ENCODE data around the gene MEIOSIN.
A peak's percentile ranks its signal among the peaks of the same experiment; 100 is the strongest.

Gene MEIOSIN

GRCh38 chr19:45763691-45764294, 30.6 kb downstream of the MEIOSIN start:
- Mint-ChIP-seq H3K27ac (ENCODE audit: low read depth) (no peak overlapping the region), H3K9me3 (no peaks in the 10 kb centered on the region), H3K4me3 (no peak overlapping the region), H3K27me3 (peaks cover 8% of the 10 kb centered on the region), H3K36me3 (ENCODE audit: insufficient read depth) (peaks cover 5% of the 10 kb centered on the region), H3K4me1 (peaks cover 1% of the 10 kb centered on the region)
- DNase-seq (ENCODE audit: low spot score in 2 of 2): no peak
- ATAC-seq (replicated peaks; ENCODE audit: extremely low read depth, poor library complexity, severe bottlenecking): no peak

GRCh38 chr19:45764475-45764874, 31.2 kb downstream of the MEIOSIN start:
- no peak for ATAC-seq (replicated peaks; ENCODE audit: extremely low read depth, poor library complexity, severe bottlenecking)
- Mint-ChIP-seq H3K36me3 (ENCODE audit: insufficient read depth) (peaks cover 12% of the 10 kb centered on the region), H3K4me1 (peaks cover 6% of the 10 kb centered on the region), H3K27me3 (peaks cover 8% of the 10 kb centered on the region), H3K27ac (ENCODE audit: low read depth) (no peak overlapping the region), H3K4me3 (no peak overlapping the region), H3K9me3 (no peaks in the 10 kb centered on the region)
- no peak for DNase-seq (ENCODE audit: low spot score in 2 of 2)

DNA sequence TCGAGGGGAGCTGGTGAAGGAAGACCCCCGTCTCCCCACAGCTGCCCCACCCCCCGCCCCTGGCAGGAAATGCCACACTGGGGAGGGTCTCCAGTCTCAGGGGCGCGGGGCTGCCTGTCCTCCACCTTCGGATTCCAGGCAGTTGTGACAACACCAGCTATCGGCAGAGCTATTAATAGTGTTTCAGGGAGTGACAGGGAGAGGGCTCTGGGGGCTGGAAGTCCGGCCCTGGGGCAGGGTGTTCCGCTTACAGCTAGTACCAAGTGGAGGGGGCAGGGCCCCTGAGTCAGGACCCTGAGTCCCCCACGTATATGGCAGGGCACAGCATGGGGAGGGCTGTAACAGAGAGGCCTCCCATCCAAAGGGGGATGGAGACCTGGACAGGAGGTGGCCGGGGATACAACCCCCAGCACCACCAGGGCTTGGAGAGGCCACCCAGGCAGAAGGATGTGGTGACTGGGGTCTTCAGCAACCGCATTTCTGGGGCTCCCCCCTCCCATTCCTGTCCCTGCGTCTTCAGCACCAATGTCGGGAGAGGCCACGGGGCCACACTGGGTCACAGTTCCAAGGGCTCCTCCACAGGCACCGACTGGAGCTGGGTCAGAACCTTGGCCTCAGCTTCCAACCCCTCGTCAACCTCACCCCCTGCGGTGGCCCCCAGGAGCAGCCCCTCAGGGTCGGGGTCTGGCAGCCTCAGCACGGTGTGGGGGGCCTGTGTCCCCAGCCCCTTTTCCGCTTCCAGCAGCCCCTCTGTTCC, 31.9 kb downstream of the MEIOSIN start:
- H3K4me3 Mint-ChIP-seq: no peak overlapping the region
- ATAC-seq (replicated peaks; ENCODE audit: extremely low read depth, poor library complexity, severe bottlenecking) (no peak), DNase-seq (ENCODE audit: low spot score in 2 of 2) (no peak)
- peaks cover 17% of the 10 kb centered on the region for H3K36me3 Mint-ChIP-seq (ENCODE audit: insufficient read depth)
- H3K27ac Mint-ChIP-seq (ENCODE audit: low read depth): no peak overlapping the region
- no peaks in the 10 kb centered on the region for H3K9me3 Mint-ChIP-seq
- H3K27me3 Mint-ChIP-seq: peaks cover 8% of the 10 kb centered on the region
- peaks cover 12% of the 10 kb centered on the region for H3K4me1 Mint-ChIP-seq

GRCh38 chr19:45765702-45766295, 32.6 kb downstream of the MEIOSIN start:
- peaks cover 8% of the 10 kb centered on the region for H3K27me3 Mint-ChIP-seq
- H3K4me1 Mint-ChIP-seq: peaks cover 19% of the 10 kb centered on the region

GRCh38 chr19:45766296-45766868, 33.1 kb downstream of the MEIOSIN start:
- DNase-seq (ENCODE audit: low spot score in 2 of 2): no peak
- Mint-ChIP-seq H3K27me3 (peaks cover 8% of the 10 kb centered on the region), H3K4me3 (no peak overlapping the region), H3K4me1 (peaks cover 23% of the 10 kb centered on the region), H3K36me3 (ENCODE audit: insufficient read depth) (peaks cover 22% of the 10 kb centered on the region), H3K9me3 (no peaks in the 10 kb centered on the region), H3K27ac (ENCODE audit: low read depth) (no peak overlapping the region)
- no peak for ATAC-seq (replicated peaks; ENCODE audit: extremely low read depth, poor library complexity, severe bottlenecking)

More at GRCh38 chr19:45765702-45766295, 32.6 kb downstream of the MEIOSIN start:
- no peak for ATAC-seq (replicated peaks; ENCODE audit: extremely low read depth, poor library complexity, severe bottlenecking)
- H3K27ac Mint-ChIP-seq (ENCODE audit: low read depth): no peak overlapping the region
- H3K9me3 Mint-ChIP-seq: no peaks in the 10 kb centered on the region
- H3K4me3 Mint-ChIP-seq: peak overlapping the region; percentile 4
- peaks cover 21% of the 10 kb centered on the region for H3K36me3 Mint-ChIP-seq (ENCODE audit: insufficient read depth)
- DNase-seq (ENCODE audit: low spot score in 2 of 2): no peak

DNA sequence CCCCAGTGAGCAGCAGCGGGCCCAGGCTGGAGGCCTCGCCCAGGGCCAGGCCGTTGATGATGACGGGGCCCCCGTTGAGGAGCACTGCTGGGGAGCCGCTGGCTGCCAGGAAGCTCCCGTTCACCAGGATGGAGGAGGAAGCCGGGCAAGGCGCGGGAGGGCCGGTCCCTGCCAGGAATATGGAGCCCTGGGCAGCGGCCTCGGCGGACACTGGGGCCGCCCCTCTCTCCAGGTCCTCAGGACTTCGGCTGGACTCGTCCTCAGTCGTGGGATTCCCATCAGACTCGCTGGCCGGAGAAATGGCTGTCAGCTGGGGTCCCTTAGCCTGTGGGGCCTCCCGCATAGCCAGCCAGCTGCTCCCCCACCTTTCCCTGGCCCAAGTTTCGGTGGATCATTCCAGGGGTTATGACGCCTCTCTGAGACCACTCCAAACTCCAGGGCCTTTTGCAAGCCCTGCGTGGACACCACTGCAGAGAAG, 33.7 kb downstream of the MEIOSIN start:
- H3K9me3 Mint-ChIP-seq: no peaks in the 10 kb centered on the region
- H3K4me1 Mint-ChIP-seq: peaks cover 23% of the 10 kb centered on the region
- DNase-seq (ENCODE audit: low spot score in 2 of 2) (no peak), ATAC-seq (replicated peaks; ENCODE audit: extremely low read depth, poor library complexity, severe bottlenecking) (no peak)
- H3K27me3 Mint-ChIP-seq: peaks cover 8% of the 10 kb centered on the region
- H3K4me3 Mint-ChIP-seq: peak overlapping the region; percentile 86
- H3K27ac Mint-ChIP-seq (ENCODE audit: low read depth): no peak overlapping the region
- H3K36me3 Mint-ChIP-seq (ENCODE audit: insufficient read depth): peaks cover 23% of the 10 kb centered on the region

DNA sequence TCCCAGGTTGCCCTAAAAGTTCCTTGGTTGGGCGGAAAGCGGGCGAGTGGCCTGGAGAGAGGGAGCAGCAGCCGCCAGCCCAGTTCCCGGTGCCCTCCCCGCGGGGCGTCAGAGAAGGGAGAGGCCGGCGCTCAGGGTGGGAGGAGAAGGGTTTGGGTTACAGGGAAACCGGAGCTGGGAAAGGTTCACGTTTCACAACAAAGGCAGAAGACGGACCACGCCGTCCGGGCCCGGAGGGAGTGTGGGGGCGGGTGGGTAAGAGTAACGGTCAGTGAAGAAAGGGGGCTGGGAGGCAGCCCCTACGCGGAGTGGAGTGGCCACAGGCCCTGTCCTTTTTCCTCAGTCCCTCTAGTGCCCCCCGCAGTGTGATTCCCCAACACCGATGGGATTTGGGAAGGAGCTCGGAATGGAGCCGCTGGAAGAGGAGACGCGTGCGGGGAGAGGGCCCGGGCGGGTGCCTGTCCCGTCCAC, 34.2 kb downstream of the MEIOSIN start:
- ATAC-seq (replicated peaks; ENCODE audit: extremely low read depth, poor library complexity, severe bottlenecking) (no peak), DNase-seq (ENCODE audit: low spot score in 2 of 2) (no peak)
- peaks cover 27% of the 10 kb centered on the region for H3K36me3 Mint-ChIP-seq (ENCODE audit: insufficient read depth)
- no peaks in the 10 kb centered on the region for H3K9me3 Mint-ChIP-seq
- H3K27me3 Mint-ChIP-seq: peaks cover 8% of the 10 kb centered on the region
- peaks cover 23% of the 10 kb centered on the region for H3K4me1 Mint-ChIP-seq
- H3K27ac Mint-ChIP-seq (ENCODE audit: low read depth): no peak overlapping the region
- peak overlapping the region; percentile 86 for H3K4me3 Mint-ChIP-seq

- no peak overlapping the region for H3K27ac Mint-ChIP-seq (ENCODE audit: low read depth)
- H3K36me3 Mint-ChIP-seq (ENCODE audit: insufficient read depth): peaks cover 30% of the 10 kb centered on the region
- ATAC-seq (replicated peaks; ENCODE audit: extremely low read depth, poor library complexity, severe bottlenecking) (no peak), DNase-seq (ENCODE audit: low spot score in 2 of 2) (no peak)
- H3K4me1 Mint-ChIP-seq: peaks cover 23% of the 10 kb centered on the region
- peaks cover 8% of the 10 kb centered on the region for H3K27me3 Mint-ChIP-seq
- peak overlapping the region; percentile 86 for H3K4me3 Mint-ChIP-seq
- no peaks in the 10 kb centered on the region for H3K9me3 Mint-ChIP-seq
Measured at GRCh38 chr19:45767881-45768654, 34.8 kb downstream of the MEIOSIN start.

DNA sequence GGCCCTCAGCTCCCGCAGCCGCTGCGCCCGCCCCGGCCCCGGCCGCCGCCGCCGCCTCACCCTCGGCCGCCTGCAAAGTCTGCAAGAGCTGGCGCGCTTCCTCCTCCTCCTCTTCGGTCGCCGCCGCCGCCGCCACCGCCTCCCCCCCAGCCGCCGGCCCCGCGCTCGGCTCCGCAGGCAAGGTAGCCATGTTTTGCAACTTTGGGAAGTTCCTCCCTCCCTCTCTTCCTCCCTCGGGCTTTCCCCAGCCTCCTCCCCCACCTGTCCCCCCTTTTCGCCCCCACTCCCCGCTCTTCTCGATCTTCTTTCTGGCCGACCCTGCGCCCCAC, 35.4 kb downstream of the MEIOSIN start:
- H3K27ac Mint-ChIP-seq (ENCODE audit: low read depth): peak overlapping the region; percentile 79
- H3K36me3 Mint-ChIP-seq (ENCODE audit: insufficient read depth): peaks cover 31% of the 10 kb centered on the region
- H3K4me3 Mint-ChIP-seq: peak overlapping the region; percentile 86
- no peak for ATAC-seq (replicated peaks; ENCODE audit: extremely low read depth, poor library complexity, severe bottlenecking)
- H3K4me1 Mint-ChIP-seq: peaks cover 23% of the 10 kb centered on the region
- H3K27me3 Mint-ChIP-seq: peaks cover 8% of the 10 kb centered on the region
- DNase-seq (ENCODE audit: low spot score in 2 of 2): no peak
- H3K9me3 Mint-ChIP-seq: no peaks in the 10 kb centered on the region

GRCh38 chr19:45768984-45769782, 35.9 kb downstream of the MEIOSIN start, which contains the start of gene SIX5:
SIX5 (minus strand) TSS chr19:45769252; CDS start chr19:45768844, 408 bp downstream.
- H3K27me3 Mint-ChIP-seq: peaks cover 8% of the 10 kb centered on the region
- H3K27ac Mint-ChIP-seq (ENCODE audit: low read depth): peak within 1 kb of the TSS; percentile 79
- peak; percentile 90 to 92 for DNase-seq (ENCODE audit: low spot score in 2 of 2)
- H3K4me1 Mint-ChIP-seq: peaks cover 23% of the 10 kb centered on the region
- H3K9me3 Mint-ChIP-seq: no peaks in the 10 kb centered on the region
- H3K4me3 Mint-ChIP-seq: peak within 1 kb of the TSS; percentile 86
- peaks cover 31% of the 10 kb centered on the region for H3K36me3 Mint-ChIP-seq (ENCODE audit: insufficient read depth)
- peak; percentile 57 for ATAC-seq (replicated peaks; ENCODE audit: extremely low read depth, poor library complexity, severe bottlenecking)

DNA sequence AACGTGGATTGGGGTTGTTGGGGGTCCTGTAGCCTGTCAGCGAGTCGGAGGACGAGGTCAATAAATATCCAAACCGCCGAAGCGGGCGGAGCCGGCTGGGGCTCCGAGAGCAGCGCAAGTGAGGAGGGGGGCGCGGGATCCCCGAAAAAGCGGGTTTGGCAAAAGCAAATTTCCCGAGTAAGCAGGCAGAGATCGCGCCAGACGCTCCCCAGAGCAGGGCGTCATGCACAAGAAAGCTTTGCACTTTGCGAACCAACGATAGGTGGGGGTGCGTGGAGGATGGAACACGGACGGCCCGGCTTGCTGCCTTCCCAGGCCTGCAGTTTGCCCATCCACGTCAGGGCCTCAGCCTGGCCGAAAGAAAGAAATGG, 36.6 kb downstream of the MEIOSIN start:
- Mint-ChIP-seq H3K27ac (ENCODE audit: low read depth) (peak overlapping the region; percentile 79), H3K4me1 (peaks cover 23% of the 10 kb centered on the region), H3K36me3 (ENCODE audit: insufficient read depth) (peaks cover 30% of the 10 kb centered on the region), H3K27me3 (peaks cover 4% of the 10 kb centered on the region), H3K4me3 (peak overlapping the region; percentile 86), H3K9me3 (no peaks in the 10 kb centered on the region)
- DNase-seq (ENCODE audit: low spot score in 2 of 2): peak; percentile 62 to 71
- peak; percentile 68 for ATAC-seq (replicated peaks; ENCODE audit: extremely low read depth, poor library complexity, severe bottlenecking)
